CD1c-positive myeloid dendritic cell (primary cell): ENCODE results near the gene DCDC2.
"Not testable (repeated sequence)": the region's sequence is repeated elsewhere in the genome, so short reads cannot be mapped to it uniquely, and the experiment has no call there.

ENCODE experiments used
- DNase-seq: peaks from one replicate; pipeline ENCODE4 v3.0.0-alpha.2; 2016; ENCODE audit errors: extremely low spot score

Gene DCDC2

DNA sequence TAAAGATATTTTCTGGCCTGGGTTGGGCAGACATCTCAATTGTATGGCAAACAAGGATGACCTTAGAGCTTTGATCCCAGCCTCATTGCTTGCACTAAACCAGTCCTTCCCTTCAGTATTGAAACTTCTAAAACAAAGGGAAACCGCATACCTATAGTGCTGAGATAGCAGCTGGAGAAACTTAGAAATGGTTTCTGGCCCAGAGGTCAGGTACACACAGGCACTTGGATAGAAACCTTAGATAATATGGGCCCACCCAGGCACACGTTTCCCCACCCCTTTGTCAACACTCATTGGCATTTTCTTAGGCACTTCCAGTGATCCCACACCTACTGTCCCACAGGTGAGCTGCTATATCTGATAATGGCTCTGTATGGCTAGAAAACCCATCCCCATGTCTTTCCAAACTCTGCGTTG is 209.7 kb downstream of the DCDC2 start:
- DNase-seq = no peak

GRCh38 chr6:24147511-24148153 is 210.2 kb downstream of the DCDC2 start:
- DNase-seq = no peak

GRCh38 chr6:24146871-24147270 is 211.0 kb downstream of the DCDC2 start:
- no peak for DNase-seq

DNA sequence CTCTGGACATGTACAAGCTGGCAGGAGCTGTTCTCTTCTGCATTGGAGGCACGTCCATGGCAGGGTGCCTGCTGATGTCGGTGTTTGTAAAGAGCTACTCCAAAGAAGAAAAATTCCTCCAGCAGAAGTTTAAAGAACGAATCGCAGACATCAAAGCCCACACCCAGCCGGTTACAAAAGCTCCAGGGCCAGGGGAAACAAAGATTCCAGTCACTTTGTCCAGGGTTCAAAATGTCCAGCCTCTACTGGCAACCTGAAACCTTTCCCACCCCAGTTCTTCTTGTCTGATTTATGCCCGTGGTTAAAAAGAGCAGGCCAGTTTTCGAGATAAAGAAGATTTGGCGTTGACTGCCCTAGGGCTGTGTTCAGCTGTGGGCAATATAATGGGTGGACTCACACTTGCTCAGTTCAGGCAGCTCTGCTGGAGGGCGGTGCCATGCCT is 212.1 kb downstream of the DCDC2 start:
- no peak for DNase-seq

GRCh38 chr6:24142733-24143132 is 215.1 kb downstream of the DCDC2 start:
- not testable (repeated sequence) for DNase-seq

- DNase-seq = no peak
Measured at GRCh38 chr6:24140591-24140990, 217.3 kb downstream of the DCDC2 start.

GRCh38 chr6:24139639-24140038 is 218.2 kb downstream of the DCDC2 start:
- DNase-seq = no peak

DNA sequence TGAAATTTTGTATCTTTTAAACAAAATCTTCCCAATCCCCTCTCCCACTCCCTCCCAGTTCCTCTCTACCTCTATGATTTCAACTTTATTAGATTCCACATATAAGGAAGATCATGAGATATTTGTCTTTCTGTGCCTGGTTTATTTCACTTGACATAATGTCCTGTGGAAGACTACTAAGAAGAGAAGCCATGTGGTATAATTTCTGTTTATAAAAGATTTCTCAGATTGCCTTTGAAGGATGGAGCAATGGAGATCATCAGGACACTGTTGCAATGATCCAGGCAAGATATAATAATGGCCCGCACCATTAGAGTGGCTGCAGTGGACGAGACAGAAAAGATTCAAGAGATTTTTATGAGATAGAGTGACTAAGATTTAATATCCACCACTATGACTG is 218.8 kb downstream of the DCDC2 start:
- DNase-seq = no peak

DNA sequence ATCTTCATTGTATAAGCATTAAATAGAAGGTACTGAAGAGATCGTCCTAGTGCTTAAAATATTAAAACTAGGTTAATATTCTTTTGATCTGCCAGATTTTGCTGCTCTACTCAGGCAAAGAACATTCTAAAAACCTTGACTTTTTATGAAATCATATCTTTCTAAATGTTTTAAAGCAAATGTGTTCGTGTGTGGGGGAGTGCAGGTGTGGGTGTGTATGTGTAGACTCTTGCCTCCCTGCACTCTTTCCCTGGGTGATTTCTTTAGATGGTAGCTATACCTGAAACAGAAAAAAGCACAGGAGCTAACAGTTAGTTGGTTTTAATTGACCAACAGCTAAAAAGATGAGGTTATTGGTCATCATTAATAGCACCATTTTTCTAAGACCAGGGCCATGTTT is 226.1 kb downstream of the DCDC2 start:
- no peak for DNase-seq

GRCh38 chr6:24127316-24127715 is 230.5 kb downstream of the DCDC2 start:
- no peak for DNase-seq

DNA sequence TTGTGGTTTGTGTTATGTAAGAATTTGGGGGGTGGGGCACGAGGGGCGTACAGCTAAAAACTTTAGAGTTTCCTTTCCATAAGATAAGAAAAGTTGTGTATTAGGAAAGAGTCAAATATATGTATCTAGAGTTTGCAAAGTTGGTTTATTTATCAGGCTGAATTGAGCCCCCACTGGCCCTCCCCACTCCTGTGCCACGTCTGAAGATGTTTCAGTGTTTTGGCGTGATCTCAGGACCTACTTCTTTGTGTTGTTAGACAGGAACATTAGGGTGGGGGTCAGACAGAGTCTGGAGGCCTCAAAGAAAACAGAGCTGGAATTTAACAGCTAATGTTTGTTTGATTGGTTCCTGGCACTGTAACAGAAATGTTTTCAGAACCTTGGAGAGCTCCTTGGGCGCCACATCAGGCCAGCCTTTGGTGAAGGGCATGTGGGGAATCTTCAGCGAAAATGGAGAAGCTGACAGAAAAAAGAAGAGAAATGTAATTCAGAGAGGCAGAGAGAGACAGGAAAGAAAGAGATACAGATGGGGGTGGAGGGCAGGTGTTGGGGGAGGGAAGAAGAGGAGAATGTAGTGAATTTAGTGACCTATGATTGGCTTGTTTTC is 231.2 kb downstream of the DCDC2 start:
- peak; percentile 43 for DNase-seq

- DNase-seq = no peak
Measured at GRCh38 chr6:24125980-24126379, 231.9 kb downstream of the DCDC2 start, which contains the start of gene NRSN1. NRSN1 (plus strand) TSS chr6:24126215; CDS start chr6:24134328, 8,113 bp downstream.

DNA sequence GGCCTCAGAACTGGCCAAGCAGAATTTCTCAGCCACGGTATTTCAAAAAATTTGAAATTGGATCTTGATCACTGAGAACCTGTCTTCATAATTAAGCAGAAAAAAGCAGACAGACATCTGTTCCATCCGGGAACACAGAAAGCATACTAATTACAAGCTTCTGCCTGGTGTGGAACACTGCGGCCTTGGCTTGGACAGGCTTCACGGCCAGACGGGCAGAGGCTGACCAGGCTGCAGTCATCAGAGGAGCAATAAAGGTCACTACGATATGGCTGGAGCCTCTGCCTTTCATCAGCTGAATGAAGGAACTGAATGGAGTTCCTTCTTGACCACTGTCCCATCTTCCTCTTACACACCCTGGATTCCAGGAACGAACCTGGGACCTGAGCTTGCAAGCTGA is 235.7 kb downstream of the DCDC2 start:
- DNase-seq = no peak
